Naive thymus-derived CD4-positive, alpha-beta T cell (primary cell): ENCODE data around the gene ASXL1. TPM values are rescaled to one million over a fixed set of nuclear protein-coding genes. Genes with fewer than 3 reads are reported as not detected.

Experiments used
- ATAC-seq: fragments of 150-1000 bp; cut with Tn5 transposase; 2 replicates; pipeline ENCODE4 v1.10.0; 2021; ENCODE audit warnings: mild to moderate bottlenecking, moderate library complexity
- CTCF ChIA-PET: fragments of 350-600 bp; sonication (Branson Sonifier 250); formaldehyde crosslinking; loops from one replicate; lab custom pipeline; 2021; ENCODE audit warnings: antibody characterized with exemption; lab: Charles Lee
- POLR2A ChIA-PET: fragments of 350-600 bp; sonication (Branson Sonifier 250); formaldehyde crosslinking; loops from one replicate; lab custom pipeline; 2021; ENCODE audit warnings: antibody characterized with exemption, inconsistent platforms; lab: Charles Lee
- DNase-seq, 9 donors: peaks; one replicate each; pipeline versions ENCODE4 v3.0.0 to v3.0.0-alpha.2; 2020 to 2022; ENCODE audit warnings: mixed read lengths in 1 of 9
- H3K27ac ChIP-seq: one replicate; pipeline ENCODE4 v1.7.0; 2013; ENCODE audit warnings: mild to moderate bottlenecking, low read depth, low read length, moderate library complexity
- H3K27me3 ChIP-seq, 2 donors: one replicate each; pipeline ENCODE4 v1.7.0; 2013; ENCODE audit warnings: low read length in 2 of 2, mild to moderate bottlenecking in 2 of 2, moderate library complexity in 2 of 2; ENCODE audit not compliant: control insufficient read depth in 2 of 2, insufficient read depth in 2 of 2
- H3K36me3 ChIP-seq, 3 experiments: 1 replicate in 2 of 3; 2 replicates in 1 of 3; pipeline ENCODE4 v1.7.0; 2013; ENCODE audit warnings: low read length in 3 of 3, mild to moderate bottlenecking in 3 of 3, moderate library complexity in 1 of 3; ENCODE audit not compliant: insufficient read depth in 3 of 3, control insufficient read depth in 2 of 3
- H3K4me1 ChIP-seq, 2 donors: one replicate each; pipeline ENCODE4 v1.7.0; 2013; ENCODE audit warnings: low read length in 2 of 2, mild to moderate bottlenecking in 2 of 2, moderate library complexity in 1 of 2; ENCODE audit not compliant: control insufficient read depth in 2 of 2, insufficient read depth in 2 of 2
- H3K4me3 ChIP-seq: 2 replicates; pipeline ENCODE4 v1.7.0; 2013; ENCODE audit warnings: mild to moderate bottlenecking, low read length
- H3K9me3 ChIP-seq, 3 experiments: 1 replicate in 2 of 3; 2 replicates in 1 of 3; pipeline ENCODE4 v1.7.0; 2013; ENCODE audit warnings: low read length in 3 of 3; ENCODE audit not compliant: control insufficient read depth in 2 of 3
- H3K27ac Mint-ChIP-seq, 9 donors: one replicate each; pipeline ENCODE4 v1.8.0; 2020 to 2022; ENCODE audit warnings: mixed read lengths in 9 of 9, mild to moderate bottlenecking in 8 of 9, moderate library complexity in 5 of 9, inconsistent platforms in 2 of 9
- H3K27me3 Mint-ChIP-seq, 5 donors: one replicate each; pipeline ENCODE4 v1.8.0; 2021 to 2022; ENCODE audit warnings: mixed read lengths in 5 of 5, mild to moderate bottlenecking in 1 of 5
- H3K36me3 Mint-ChIP-seq, 5 donors: one replicate each; pipeline ENCODE4 v1.8.0; 2020 to 2022; ENCODE audit warnings: mixed read lengths in 5 of 5, mild to moderate bottlenecking in 3 of 5, inconsistent platforms in 1 of 5
- H3K4me1 Mint-ChIP-seq, 7 donors: one replicate each; pipeline ENCODE4 v1.8.0; 2020 to 2022; ENCODE audit warnings: mixed read lengths in 7 of 7, mild to moderate bottlenecking in 3 of 7, inconsistent platforms in 1 of 7
- H3K4me3 Mint-ChIP-seq, 10 donors: one replicate each; pipeline ENCODE4 v1.8.0; 2020 to 2022; ENCODE audit warnings: mild to moderate bottlenecking in 10 of 10, mixed read lengths in 10 of 10, moderate library complexity in 6 of 10, inconsistent platforms in 2 of 10
- H3K9me3 Mint-ChIP-seq, 11 donors: one replicate each; pipeline ENCODE4 v1.8.0; 2020 to 2022; ENCODE audit warnings: mixed read lengths in 11 of 11, mild to moderate bottlenecking in 4 of 11, inconsistent platforms in 1 of 11, moderate library complexity in 1 of 11
- intact Hi-C, 2 donors: fragments of 100-400 bp; cut with micrococcal nuclease; formaldehyde crosslinking; loops; one replicate each; pipeline ENCODE4 v1.15.1; 2023
- polyA plus RNA-seq, 2 donors: library from polyadenylated mRNA; unstranded; fragments of 300-500 nt; fragmentation: Illumina TruSeq; gene quantifications; one replicate each; pipeline ENCODE4 v1.2.3, GENCODE V29; 2021
- total RNA-seq, 6 experiments: library from RNA in 5 of 6; stranded (reverse) in 5 of 6; gene quantifications; 1 replicate in 5 of 6; 2 replicates in 1 of 6; pipeline ENCODE4 v1.2.3 and lab custom pipeline; 2021 to 2026

The ASXL1 gene
- total and polyA plus RNA-seq, 7 experiments from 2014 or later: 14.7 to 200 (median 147) TPM

DNA sequence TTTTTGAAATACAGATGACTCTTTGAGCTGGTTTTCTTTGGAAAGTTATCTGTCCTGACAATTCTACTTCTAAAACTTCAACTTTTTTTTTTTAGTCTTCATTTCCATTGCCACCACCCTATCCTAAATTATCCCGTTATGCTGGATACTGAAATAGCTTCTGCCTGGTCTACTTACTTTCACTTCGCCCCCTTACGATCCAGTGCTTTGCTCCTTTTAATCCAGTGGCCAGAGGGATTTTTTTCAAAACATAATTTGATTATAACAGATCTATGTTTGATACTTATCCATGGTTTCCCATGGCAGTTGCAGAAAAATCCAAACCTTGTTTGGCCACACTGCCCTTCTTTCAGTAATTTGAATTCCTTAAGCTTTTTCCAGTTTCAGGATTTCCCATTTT, 27.4 kb downstream of the ASXL1 start:
- Histone ChIP-seq H3K4me3 (no peak overlapping the region), H3K36me3 (peaks cover 0 to 6% (median 0%) of the 10 kb centered on the region in 3 experiments), H3K9me3 (no peaks in the 10 kb centered on the region), H3K27me3 (no peaks in the 10 kb centered on the region), H3K4me1 (peaks cover 23 to 30% of the 10 kb centered on the region in 2 donors), H3K27ac (peak overlapping the region; percentile 50)
- Mint-ChIP-seq H3K36me3 (peaks cover 0 to 13% (median 5%) of the 10 kb centered on the region in 5 donors), H3K4me1 (peaks cover 38 to 73% (median 61%) of the 10 kb centered on the region in 7 donors), H3K27ac (peak overlapping the region in 8 of 9 donors; percentile 55 to 93 (median 84)), H3K27me3 (no peaks in the 10 kb centered on the region), H3K9me3 (no peaks in the 10 kb centered on the region), H3K4me3 (peak overlapping the region in 2 of 10 donors; percentile 8 to 49)
- CTCF ChIA-PET: interaction anchor here (0.5 to 0.7 kb wide), 4 partner anchors 67 to 110 kb away, joined by 3 to 6 read pairs (median 4); no protein-coding TSS in a partner anchor
- POLR2A ChIA-PET: interaction anchor here (0.6 to 1.7 kb wide), 5 partner anchors 11 to 135 kb away, joined by 3 to 8 read pairs (median 4); no protein-coding TSS in a partner anchor
- ATAC-seq (no peak), DNase-seq (no peak)
- intact Hi-C loops: loop anchor here in 1 of 2 donors (5.0 kb wide), 1 partner anchor 37 kb away; no protein-coding TSS in a partner anchor

DNA sequence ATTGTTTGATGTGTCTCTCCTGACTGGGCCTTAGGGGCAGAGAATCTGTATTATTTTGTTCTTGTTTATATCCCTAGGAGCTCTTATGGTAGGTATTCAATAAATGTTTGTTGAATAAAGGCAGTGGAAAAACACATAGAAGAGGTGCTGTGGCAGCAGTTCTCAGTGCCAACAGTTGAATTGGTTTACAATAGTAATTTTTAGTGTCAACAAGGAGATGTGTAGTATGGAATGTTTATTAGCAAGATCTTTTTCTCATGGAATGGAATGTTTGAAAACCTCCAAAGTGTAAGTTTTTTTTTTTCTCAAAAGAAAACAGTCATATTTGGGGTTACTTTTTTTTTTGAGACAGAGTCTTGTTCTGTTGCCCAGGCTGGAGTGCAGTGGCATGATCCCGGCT, 28.0 kb downstream of the ASXL1 start:
- DNase-seq (no peak), ATAC-seq (no peak)
- Histone ChIP-seq H3K9me3 (no peaks in the 10 kb centered on the region), H3K4me1 (peaks cover 23 to 30% of the 10 kb centered on the region in 2 donors), H3K4me3 (no peak overlapping the region), H3K27ac (peak overlapping the region; percentile 50), H3K36me3 (peaks cover 0 to 6% (median 0%) of the 10 kb centered on the region in 3 experiments), H3K27me3 (no peaks in the 10 kb centered on the region)
- Mint-ChIP-seq H3K27ac (peak overlapping the region; percentile 11 to 93 (median 80)), H3K36me3 (peaks cover 2 to 12% (median 6%) of the 10 kb centered on the region in 5 donors), H3K4me3 (peak overlapping the region in 4 of 10 donors; percentile 8 to 49 (median 35)), H3K4me1 (peaks cover 44 to 78% (median 67%) of the 10 kb centered on the region in 7 donors), H3K9me3 (no peaks in the 10 kb centered on the region), H3K27me3 (no peaks in the 10 kb centered on the region)
- intact Hi-C loops: loop anchor here in 1 of 2 donors (2.0 to 5.0 kb wide), 2 partner anchors 15 to 36 kb away; no protein-coding TSS in a partner anchor
- POLR2A ChIA-PET: interaction anchor here (1.4 to 1.7 kb wide), 2 partner anchors 11 to 27 kb away, joined by 4 to 8 read pairs; no protein-coding TSS in a partner anchor
- CTCF ChIA-PET: no interaction called here

DNA sequence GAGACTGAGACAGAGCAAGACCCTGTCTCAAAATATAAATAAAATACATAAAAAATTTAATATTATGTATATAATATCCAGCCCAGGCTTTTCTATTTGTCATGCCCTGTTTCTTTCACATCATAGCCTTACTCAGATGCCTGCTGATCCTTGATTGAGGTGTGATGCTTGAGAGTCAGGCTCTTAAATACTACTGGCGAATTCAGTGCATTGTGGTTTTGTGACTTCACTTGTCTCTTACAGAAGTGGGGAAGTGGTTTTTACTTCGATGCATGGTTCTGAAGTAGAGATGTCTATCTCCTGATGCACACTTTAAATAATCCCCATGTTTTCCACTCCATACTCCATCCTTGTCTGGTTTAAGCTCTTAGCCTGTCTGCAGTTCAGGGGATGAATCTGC, 29.1 kb downstream of the ASXL1 start:
- Histone ChIP-seq H3K36me3 (peaks cover 0 to 12% (median 0%) of the 10 kb centered on the region in 3 experiments), H3K27me3 (no peaks in the 10 kb centered on the region), H3K9me3 (no peaks in the 10 kb centered on the region), H3K4me1 (peaks cover 23 to 30% of the 10 kb centered on the region in 2 donors), H3K27ac (peak overlapping the region; percentile 57), H3K4me3 (no peak overlapping the region)
- CTCF ChIA-PET: interaction anchor here (1.2 kb wide), 1 partner anchor 23 kb away, joined by 3 read pairs; no protein-coding TSS in a partner anchor
- Mint-ChIP-seq H3K4me3 (peak overlapping the region; percentile 2 to 72 (median 48)), H3K27ac (peak overlapping the region; percentile 6 to 92 (median 63)), H3K27me3 (no peaks in the 10 kb centered on the region), H3K36me3 (peaks cover 5 to 20% (median 12%) of the 10 kb centered on the region in 5 donors), H3K4me1 (peaks cover 47 to 87% (median 75%) of the 10 kb centered on the region in 7 donors), H3K9me3 (peaks cover 0 to 1% (median 0%) of the 10 kb centered on the region in 11 donors)
- intact Hi-C loops: loop anchor here (1.0 to 5.0 kb wide), 6 partner anchors 16 to 98 kb away; partner anchors contain the start of gene ASXL1 (in 1 of the 2)
- peak; percentile 96 for ATAC-seq
- POLR2A ChIA-PET: interaction anchor here (2.8 kb wide), 1 partner anchor 28 kb away, joined by 13 read pairs; the partner anchor contains the start of gene ASXL1
- peak in 7 of 9 donors; percentile 65 to 86 (median 81) for DNase-seq

DNA sequence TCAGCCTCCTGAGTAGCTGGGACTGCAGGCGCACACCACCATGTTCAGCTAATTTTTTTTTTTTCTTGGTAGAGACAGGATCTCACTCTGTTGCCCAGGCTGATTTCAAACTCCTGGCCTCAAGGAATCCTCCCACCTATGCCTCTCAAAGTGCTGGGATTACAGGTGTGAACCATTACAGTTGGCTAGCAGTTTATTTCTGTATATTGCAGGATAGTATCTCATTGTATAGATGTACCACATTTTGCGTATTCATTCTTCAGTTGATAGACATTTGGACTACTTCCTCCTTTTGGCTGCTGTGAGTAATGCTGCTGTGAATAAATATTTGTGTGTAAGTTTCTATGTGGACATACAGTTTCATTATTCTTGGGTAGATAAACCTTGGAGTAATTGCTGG, 32.9 kb downstream of the ASXL1 start:
- H3K9me3 Mint-ChIP-seq: peaks cover 2 to 20% (median 9%) of the 10 kb centered on the region in 11 donors
- peaks cover 0 to 24% (median 0%) of the 10 kb centered on the region in 3 experiments for H3K36me3 ChIP-seq
- peaks cover 37 to 73% (median 68%) of the 10 kb centered on the region in 7 donors for H3K4me1 Mint-ChIP-seq
- H3K27ac Mint-ChIP-seq: peak overlapping the region in 6 of 9 donors; percentile 7 to 80 (median 48)
- DNase-seq (no peak), ATAC-seq (no peak)
- peaks cover 0 to 14% (median 0%) of the 10 kb centered on the region in 3 experiments for H3K9me3 ChIP-seq
- POLR2A ChIA-PET: interaction anchor here (0.6 kb wide), 1 partner anchor 11 kb away, joined by 3 read pairs; no protein-coding TSS in a partner anchor
- peaks cover 14% of the 10 kb centered on the region in 2 donors for H3K4me1 ChIP-seq
- CTCF ChIA-PET: no interaction called here
- no peak overlapping the region for H3K4me3 Mint-ChIP-seq
- no peak overlapping the region for H3K4me3 ChIP-seq
- no peaks in the 10 kb centered on the region for H3K27me3 ChIP-seq
- intact Hi-C loops: no loop called here
- H3K36me3 Mint-ChIP-seq: peaks cover 20 to 38% (median 31%) of the 10 kb centered on the region in 5 donors
- no peaks in the 10 kb centered on the region for H3K27me3 Mint-ChIP-seq
- H3K27ac ChIP-seq: peak overlapping the region; percentile 14

DNA sequence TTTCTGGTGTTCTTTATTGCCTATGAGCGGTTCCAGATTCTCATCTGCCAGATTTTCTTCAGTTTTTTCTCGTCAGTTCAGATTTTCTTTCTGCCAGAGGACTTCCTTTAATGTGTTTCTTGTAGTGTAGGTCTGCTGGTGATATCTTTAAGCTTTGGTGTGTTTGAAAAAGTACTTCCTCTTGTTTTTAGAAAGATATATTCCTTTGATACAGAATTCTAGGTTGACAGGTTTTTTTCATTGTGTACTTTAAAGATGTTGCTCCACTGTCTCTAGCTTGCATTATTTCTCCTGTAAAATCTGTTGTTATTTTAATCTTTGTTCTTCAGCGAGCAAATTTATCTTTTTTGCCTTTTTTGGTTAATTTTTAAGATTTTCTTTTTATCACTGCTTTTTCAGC, 36.9 kb downstream of the ASXL1 start:
- H3K36me3 Mint-ChIP-seq: peaks cover 23 to 56% (median 45%) of the 10 kb centered on the region in 5 donors
- peak in 5 of 9 donors; percentile 11 to 45 (median 41) for DNase-seq
- peaks cover 28 to 59% (median 56%) of the 10 kb centered on the region in 7 donors for H3K4me1 Mint-ChIP-seq
- no peak for ATAC-seq
- no peak overlapping the region for H3K27ac ChIP-seq
- H3K27me3 ChIP-seq: no peaks in the 10 kb centered on the region
- peaks cover 2 to 33% (median 12%) of the 10 kb centered on the region in 11 donors for H3K9me3 Mint-ChIP-seq
- intact Hi-C loops: no loop called here
- no peaks in the 10 kb centered on the region for H3K27me3 Mint-ChIP-seq
- peak overlapping the region in 8 of 9 donors; percentile 20 to 89 (median 66) for H3K27ac Mint-ChIP-seq
- ChIA-PET POLR2A (interaction anchor here (0.5 to 1.0 kb wide), 3 partner anchors 8 to 36 kb away, joined by 3 to 7 read pairs (median 5); no protein-coding TSS in a partner anchor), CTCF (no interaction called here)
- H3K4me3 Mint-ChIP-seq: peak overlapping the region in 3 of 10 donors; percentile 1 to 70 (median 32)
- H3K9me3 ChIP-seq: peaks cover 0 to 14% (median 0%) of the 10 kb centered on the region in 3 experiments
- H3K36me3 ChIP-seq: peaks cover 0 to 24% (median 0%) of the 10 kb centered on the region in 3 experiments
- H3K4me3 ChIP-seq: no peak overlapping the region
- H3K4me1 ChIP-seq: no peaks in the 10 kb centered on the region

DNA sequence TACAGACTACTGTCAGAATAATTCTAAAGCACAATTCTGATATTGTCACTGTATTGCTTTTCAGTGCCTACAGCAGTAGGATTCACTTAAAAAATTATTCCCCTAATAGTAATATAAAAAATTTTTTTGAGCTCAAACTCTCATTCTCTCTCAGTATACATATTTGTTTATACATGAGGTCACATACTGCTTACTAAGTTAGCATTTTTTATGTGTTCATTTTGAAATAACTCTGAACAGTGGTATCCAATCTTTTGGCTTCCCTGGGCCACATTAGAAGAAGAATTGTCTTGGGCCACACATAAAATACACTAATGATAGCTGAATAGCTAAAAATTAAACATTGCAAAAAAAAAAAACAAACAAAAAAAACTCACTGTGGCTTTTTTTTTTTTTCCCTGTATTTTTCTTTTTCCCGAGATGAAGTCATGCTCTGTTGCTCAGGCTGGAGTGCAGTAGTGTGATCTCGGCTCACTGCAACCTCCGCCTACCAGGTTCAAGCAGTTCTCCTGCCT, 38.6 kb downstream of the ASXL1 start:
- Histone ChIP-seq H3K9me3 (peaks cover 0 to 14% (median 0%) of the 10 kb centered on the region in 3 experiments), H3K27me3 (no peaks in the 10 kb centered on the region), H3K4me1 (no peaks in the 10 kb centered on the region), H3K27ac (no peak overlapping the region), H3K36me3 (peaks cover 0 to 15% (median 0%) of the 10 kb centered on the region in 3 experiments), H3K4me3 (no peak overlapping the region)
- Mint-ChIP-seq H3K27ac (peak overlapping the region in 1 of 9 donors; percentile 70), H3K27me3 (no peaks in the 10 kb centered on the region), H3K4me3 (no peak overlapping the region), H3K4me1 (peaks cover 33 to 58% (median 57%) of the 10 kb centered on the region in 7 donors), H3K9me3 (peaks cover 2 to 33% (median 12%) of the 10 kb centered on the region in 11 donors), H3K36me3 (peaks cover 18 to 62% (median 45%) of the 10 kb centered on the region in 5 donors)
- intact Hi-C loops: no loop called here
- CTCF ChIA-PET: interaction anchor here (0.6 kb wide), 1 partner anchor 14 kb away, joined by 3 read pairs; no protein-coding TSS in a partner anchor
- POLR2A ChIA-PET: interaction anchor here (0.8 kb wide), 1 partner anchor 10 kb away, joined by 3 read pairs; no protein-coding TSS in a partner anchor
- DNase-seq: no peak
- no peak for ATAC-seq
